Esophagus squamous epithelium (tissue), 5 donors: ENCODE measurements around the gene ASTN2. TPM values are rescaled to one million over a fixed set of nuclear protein-coding genes. Genes with fewer than 3 reads are reported as not detected.

Experiments used
- DNase-seq: peaks from one replicate; lab custom pipeline; 2025; lab: John Stamatoyannopoulos, UW
- H3K27ac ChIP-seq, 4 donors: fragments of 200-600 bp; sonication (generic); one replicate each; pipeline ENCODE4 v1.5.1; 2016 to 2019; ENCODE audit warnings: mild to moderate bottlenecking in 1 of 4
- H3K27me3 ChIP-seq, 4 donors: fragments of 200-600 bp; sonication (generic); 1 replicate in 3 of 4; 2 replicates in 1 of 4; pipeline versions ENCODE4 v1.5.1 to v1.6.0; 2017 to 2021; ENCODE audit warnings: antibody characterized with exemption in 1 of 4
- H3K36me3 ChIP-seq, 3 donors: fragments of 200-600 bp; sonication (generic); one replicate each; pipeline ENCODE4 v1.5.1; 2016 to 2019
- H3K4me1 ChIP-seq, 3 donors: fragments of 200-600 bp; sonication (generic); one replicate each; pipeline ENCODE4 v1.5.1; 2017 to 2019
- H3K4me3 ChIP-seq, 4 donors: fragments of 200-600 bp; sonication (generic); 1 replicate in 3 of 4; 2 replicates in 1 of 4; pipeline ENCODE4 v1.5.1; 2016 to 2019; ENCODE audit warnings: mild to moderate bottlenecking in 2 of 4, moderate library complexity in 1 of 4
- H3K9me3 ChIP-seq, 3 donors: fragments of 200-600 bp; sonication (generic); one replicate each; pipeline ENCODE4 v1.5.1; 2016 to 2019
- CTCF ChIP-seq, 6 experiments: fragments of 450-650 bp in 4 of 6; fragments of 200-600 bp in 2 of 6; sonication (generic) in 2 of 6; IDR thresholded peaks; one replicate each; pipeline ENCODE4 v1.5.1; 2016 to 2019; ENCODE audit warnings: antibody characterized with exemption in 6 of 6, mild to moderate bottlenecking in 4 of 6, moderate library complexity in 4 of 6
- POLR2A ChIP-seq, 4 donors: fragments of 450-650 bp; IDR thresholded peaks; one replicate each; pipeline ENCODE4 v1.6.1; 2017; ENCODE audit warnings: antibody characterized with exemption in 4 of 4, mild to moderate bottlenecking in 4 of 4, moderate library complexity in 3 of 4
- WGBS, 2 donors: methylation state at CpG; one replicate each; pipeline ENCODE4 v1.1.5; 2018; 5-methylcytosine and 5-hydroxymethylcytosine counted together
- intact Hi-C: fragments of 100-400 bp; cut with DNase I; formaldehyde crosslinking; loops from one replicate; pipeline ENCODE4 v1.15.0; 2022
- total RNA-seq, 4 donors: library from RNA; depleted of rRNA; stranded (reverse); fragments of >200 nt; gene quantifications; one replicate each; pipeline ENCODE4 v1.1.0, GENCODE V29; 2016
- donor health status: DM: yes; HTN: yes; CAD: no.

ASTN2 gene
- total RNA-seq, 4 donors from 2014 or later, result 0.13 to 1.9 (median 0.27) TPM; not detected in 1

GRCh38 chr9:116544896-116545295 lies 870.0 kb downstream of the ASTN2 start:
- H3K4me3 ChIP-seq, result no peak overlapping the region
- H3K27ac ChIP-seq, result peak overlapping the region in 2 of 4 donors; percentile 31 to 40
- H3K4me1 ChIP-seq, result peaks cover 10 to 29% (median 24%) of the 10 kb centered on the region in 3 donors
- WGBS, 2 donors, result 20 to 83% methylated on average over 1 of the region's 2 CpGs
- TF ChIP-seq POLR2A (IDR thresholded peaks at IDR 0.05) (no peak), CTCF (IDR thresholded peaks at IDR 0.05) (no peak)
- DNase-seq, result no peak
- H3K9me3 ChIP-seq, result no peaks in the 10 kb centered on the region
- H3K36me3 ChIP-seq, result no peaks in the 10 kb centered on the region
- intact Hi-C loops, result no loop called here
- H3K27me3 ChIP-seq, result no peaks in the 10 kb centered on the region

DNA sequence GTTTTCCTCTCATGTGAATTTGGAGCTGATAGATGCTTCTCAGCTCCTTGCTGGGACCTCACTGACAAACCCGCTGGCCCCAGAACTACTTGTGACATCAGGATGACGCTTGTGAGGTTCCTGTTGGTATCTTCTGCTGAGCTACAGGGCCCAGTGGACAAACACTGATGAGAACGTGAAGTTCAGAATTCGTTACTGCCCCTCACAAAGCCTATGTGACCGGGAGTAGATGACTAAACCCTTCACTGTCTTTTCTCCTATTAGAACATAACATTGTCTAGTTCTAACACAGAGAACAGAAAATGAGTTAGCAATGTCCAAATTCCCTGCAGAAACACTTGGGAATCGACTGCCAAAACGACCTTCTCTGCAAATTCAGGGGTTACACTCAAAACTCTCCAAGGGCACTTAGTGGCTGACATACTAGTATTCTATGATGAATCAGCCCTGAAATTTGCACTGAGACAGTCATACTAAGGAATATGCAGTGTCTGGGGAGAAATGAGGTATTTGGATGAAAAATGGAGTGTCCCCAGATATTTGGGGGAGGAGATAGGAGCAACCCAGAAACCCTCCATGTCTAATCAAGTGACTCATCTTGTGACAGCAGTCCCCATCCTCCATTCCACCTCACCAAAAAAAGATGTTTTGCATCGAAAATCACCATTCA lies 871.0 kb downstream of the ASTN2 start:
- 71 to 76% methylated on average over 7 of the region's 8 CpGs for WGBS, 2 donors
- Histone ChIP-seq H3K4me1 (peaks cover 10 to 19% (median 17%) of the 10 kb centered on the region in 3 donors), H3K27ac (peak overlapping the region in 1 of 4 donors; percentile 16), H3K4me3 (no peak overlapping the region), H3K9me3 (no peaks in the 10 kb centered on the region), H3K36me3 (no peaks in the 10 kb centered on the region), H3K27me3 (no peaks in the 10 kb centered on the region)
- TF ChIP-seq CTCF (IDR thresholded peaks at IDR 0.05) (no peak), POLR2A (IDR thresholded peaks at IDR 0.05) (no peak)
- DNase-seq, result no peak
- intact Hi-C loops, result no loop called here

- Histone ChIP-seq H3K27me3 (no peaks in the 10 kb centered on the region), H3K36me3 (no peaks in the 10 kb centered on the region), H3K4me1 (no peaks in the 10 kb centered on the region), H3K4me3 (no peak overlapping the region), H3K27ac (no peak overlapping the region), H3K9me3 (no peaks in the 10 kb centered on the region)
- no peak for DNase-seq
- intact Hi-C loops, result no loop called here
- TF ChIP-seq POLR2A (IDR thresholded peaks at IDR 0.05), result no peak
- TF ChIP-seq CTCF (IDR thresholded peaks at IDR 0.05), result no peak
Observed at GRCh38 chr9:116541402-116541801, 873.5 kb downstream of the ASTN2 start.

GRCh38 chr9:116539549-116539948 lies 875.3 kb downstream of the ASTN2 start:
- no peak for DNase-seq
- Histone ChIP-seq H3K36me3 (no peaks in the 10 kb centered on the region), H3K4me3 (no peak overlapping the region), H3K27me3 (no peaks in the 10 kb centered on the region), H3K9me3 (no peaks in the 10 kb centered on the region), H3K4me1 (no peaks in the 10 kb centered on the region), H3K27ac (no peak overlapping the region)
- intact Hi-C loops, result no loop called here
- TF ChIP-seq CTCF (IDR thresholded peaks at IDR 0.05), result no peak
- no peak for TF ChIP-seq POLR2A (IDR thresholded peaks at IDR 0.05)
- 77 to 84% methylated on average over 6 of the region's 6 CpGs for WGBS, 2 donors

- intact Hi-C loops, result no loop called here
- TF ChIP-seq CTCF (IDR thresholded peaks at IDR 0.05) (no peak), POLR2A (IDR thresholded peaks at IDR 0.05) (no peak)
- no peaks in the 10 kb centered on the region for H3K27me3 ChIP-seq
- no peaks in the 10 kb centered on the region for H3K36me3 ChIP-seq
- H3K4me1 ChIP-seq, result no peaks in the 10 kb centered on the region
- no peak overlapping the region for H3K4me3 ChIP-seq
- no peak overlapping the region for H3K27ac ChIP-seq
- no peak for DNase-seq
- 59 to 88% methylated on average over 1 of the region's 1 CpG for WGBS, 2 donors
- H3K9me3 ChIP-seq, result no peaks in the 10 kb centered on the region
Observed at GRCh38 chr9:116525611-116526010, 889.2 kb downstream of the ASTN2 start.
